ENCODE results near the gene CRLF1.
"Not testable (repeated sequence)": the region's sequence is repeated elsewhere in the genome, so short reads cannot be mapped to it uniquely, and the experiment has no call there.

Gene CRLF1

DNA sequence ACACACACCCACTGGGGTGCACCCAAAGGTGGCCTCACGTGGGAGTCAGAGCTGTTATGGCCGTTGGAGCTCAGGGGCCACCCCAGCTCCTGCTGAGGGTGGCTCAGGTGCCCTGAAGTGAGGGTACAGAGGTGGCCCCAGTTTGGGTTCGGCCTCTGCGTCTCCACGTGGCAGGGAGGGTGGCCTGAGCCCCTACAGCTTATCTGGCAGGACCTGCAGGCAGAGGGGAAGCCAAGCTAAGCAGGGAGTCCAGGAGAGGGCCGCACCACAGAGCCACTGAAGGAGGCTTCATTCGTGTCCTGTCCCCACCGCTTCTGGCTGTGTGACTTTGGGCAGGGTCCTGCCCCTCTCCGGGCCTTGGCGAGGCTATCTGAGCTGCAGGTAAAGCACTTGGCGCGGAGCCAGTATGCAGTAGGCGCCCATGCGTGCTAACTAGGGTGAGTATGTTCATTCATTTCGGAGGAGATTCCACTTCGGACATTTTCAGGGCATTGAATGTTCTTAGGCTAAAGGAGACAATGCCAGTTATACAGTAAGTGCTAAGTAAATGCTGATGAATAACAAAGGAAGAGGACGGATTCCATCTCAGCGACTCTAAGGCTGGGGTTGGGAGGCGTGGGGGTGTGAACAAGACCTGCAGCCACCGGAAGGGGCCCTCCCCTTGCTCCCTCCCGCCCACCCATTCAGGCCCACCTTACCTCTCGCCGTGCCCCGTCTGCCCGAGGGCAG is 13.1 kb downstream of the CRLF1 start:
- in situ Hi-C loops (cut with MboI; ENCODE audit: low sequenced_read_pairs), result no loop called here

DNA sequence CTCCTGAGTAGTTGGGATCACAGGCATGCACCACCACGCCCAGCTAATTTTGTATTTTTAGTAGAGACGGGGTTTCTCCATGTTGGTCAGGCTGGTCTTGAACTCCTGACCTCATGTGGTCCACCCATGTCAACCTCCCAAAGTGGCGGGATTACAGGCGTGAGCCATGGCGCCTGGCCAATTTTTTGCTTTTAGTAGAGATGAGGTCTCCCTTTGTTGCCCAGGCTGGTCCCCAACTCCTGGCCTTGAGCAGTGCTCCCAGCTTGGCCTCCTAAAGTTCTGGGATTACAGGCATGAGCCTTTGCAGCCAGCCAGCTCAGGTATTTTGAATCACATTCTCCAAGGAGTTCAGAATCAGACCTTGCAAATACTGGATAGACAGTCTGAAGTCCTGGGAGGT is 13.9 kb downstream of the CRLF1 start:
- in situ Hi-C loops (cut with MboI; ENCODE audit: low sequenced_read_pairs), result not testable (repeated sequence)

DNA sequence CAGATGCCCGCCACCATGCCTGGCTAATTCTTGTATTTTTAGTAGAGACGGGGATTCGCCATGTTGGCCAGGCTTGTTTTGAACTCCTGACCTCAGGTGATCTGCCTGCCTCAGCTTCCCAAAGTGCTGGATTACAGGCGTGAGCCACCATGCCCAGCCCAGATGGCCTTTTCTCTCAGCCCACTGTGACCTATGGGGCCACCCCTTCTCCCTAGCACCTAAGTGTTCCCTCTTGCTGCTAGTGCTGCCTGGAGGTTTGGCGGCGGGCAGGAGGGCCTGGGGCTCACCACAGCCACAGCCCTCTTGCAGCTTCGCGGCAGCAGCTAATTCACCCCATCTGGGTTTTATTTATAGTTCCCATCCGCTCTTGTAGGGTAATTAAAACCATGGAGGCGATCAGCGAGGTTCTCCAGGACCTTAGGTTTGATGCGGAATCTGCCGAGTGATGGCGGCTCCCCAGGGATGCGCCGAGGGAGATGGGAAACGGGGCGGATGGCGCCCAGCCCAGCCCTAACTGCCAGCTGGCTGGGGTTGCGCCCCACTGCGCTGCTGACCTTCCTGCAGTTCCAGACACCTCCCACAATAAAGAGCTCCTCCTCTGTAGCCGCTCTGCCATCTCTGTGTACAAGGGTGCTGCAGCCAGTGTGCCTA is 14.7 kb downstream of the CRLF1 start:
- in situ Hi-C loops (cut with MboI; ENCODE audit: low sequenced_read_pairs), result no loop called here

DNA sequence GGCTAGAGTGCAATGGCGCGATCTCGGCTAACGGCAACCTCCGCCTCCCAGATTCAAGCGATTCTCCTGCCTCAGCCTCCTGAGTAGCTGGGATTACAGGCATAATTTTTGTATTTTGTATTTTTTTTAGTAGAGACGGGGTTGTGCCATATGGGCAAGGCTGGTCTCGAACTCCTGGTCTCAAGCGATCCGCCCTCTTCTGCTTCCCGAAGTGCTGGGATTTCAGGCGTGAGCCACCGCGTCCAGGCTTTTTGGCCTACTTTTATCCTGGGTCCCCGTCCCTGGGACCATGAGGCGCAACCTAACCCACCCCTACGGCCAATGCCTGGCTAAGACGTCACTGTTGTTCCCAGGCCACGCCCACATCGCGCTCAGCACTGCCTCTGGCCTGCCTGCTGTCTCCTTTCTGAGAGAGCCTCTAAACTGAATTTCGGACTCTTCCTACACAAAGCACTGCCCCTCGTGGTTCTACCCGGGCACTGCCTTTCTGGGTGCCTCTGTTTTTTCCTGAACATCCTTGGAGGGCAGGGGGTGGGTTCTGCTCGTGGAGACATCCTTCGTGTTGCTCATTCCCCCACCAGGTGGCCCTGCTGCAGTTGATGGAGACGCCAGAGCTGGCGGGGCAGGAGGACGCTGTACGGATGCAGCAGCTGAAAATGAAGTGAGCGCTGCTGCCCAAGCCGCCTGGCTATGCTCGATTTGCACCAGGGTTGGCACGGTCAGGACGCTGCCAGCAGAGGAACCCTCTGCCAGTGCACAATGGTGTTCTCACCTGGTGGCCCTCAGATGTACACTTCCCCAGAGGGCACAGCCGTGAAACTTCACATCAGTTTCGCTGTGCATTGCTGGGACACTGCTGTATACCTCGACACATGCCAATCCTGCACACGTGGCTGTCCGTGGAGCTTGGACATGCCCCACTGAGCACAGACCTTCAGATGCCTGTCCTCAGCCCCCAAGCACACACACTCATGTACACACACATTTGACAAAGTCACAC is 16.0 kb downstream of the CRLF1 start:
- in situ Hi-C loops (cut with MboI; ENCODE audit: low sequenced_read_pairs), result no loop called here

DNA sequence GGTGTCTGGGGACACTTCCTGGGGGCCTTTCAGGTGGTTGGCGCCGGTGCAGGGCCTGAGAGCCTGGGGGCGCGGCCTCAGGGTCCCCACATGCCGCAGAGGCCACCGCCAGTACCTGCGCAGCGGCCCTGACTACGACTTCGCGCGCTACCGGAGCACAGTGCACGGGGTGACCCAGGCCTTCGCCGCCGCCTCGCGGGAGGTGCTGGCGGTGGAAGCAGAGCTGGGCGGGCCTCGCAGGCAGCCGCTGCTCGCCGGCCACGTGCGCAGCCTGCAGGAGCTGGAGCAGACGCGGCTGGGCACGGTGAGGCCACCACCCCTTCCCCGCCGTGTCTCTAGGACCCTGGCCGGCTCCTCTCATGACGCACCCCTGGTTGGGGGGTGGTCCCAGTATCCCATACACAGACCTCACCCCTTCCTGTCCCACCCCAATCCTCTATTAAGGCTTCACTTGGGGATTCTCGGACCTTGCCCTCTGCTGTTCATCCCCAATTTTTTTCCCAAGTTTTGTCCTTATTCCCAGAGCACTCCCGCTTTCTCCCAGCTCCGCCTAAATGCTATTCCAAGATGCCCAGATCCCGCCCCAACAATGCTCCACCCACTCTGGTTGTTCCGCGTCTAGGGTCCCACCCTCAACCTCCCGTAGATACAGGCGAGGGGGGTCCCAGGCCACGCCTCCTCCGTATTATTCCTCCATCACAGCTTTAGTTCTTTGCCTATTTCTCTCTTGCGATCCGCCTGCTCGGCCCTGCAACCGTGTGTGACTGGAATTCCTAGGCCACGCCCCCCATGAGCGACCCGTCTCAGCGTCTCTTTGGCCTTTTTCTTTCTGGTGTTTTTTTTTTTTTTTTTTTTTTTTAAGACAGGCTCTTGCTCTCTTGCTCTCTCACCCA is 17.0 kb downstream of the CRLF1 start:
- in situ Hi-C loops (cut with MboI; ENCODE audit: low sequenced_read_pairs), result no loop called here

DNA sequence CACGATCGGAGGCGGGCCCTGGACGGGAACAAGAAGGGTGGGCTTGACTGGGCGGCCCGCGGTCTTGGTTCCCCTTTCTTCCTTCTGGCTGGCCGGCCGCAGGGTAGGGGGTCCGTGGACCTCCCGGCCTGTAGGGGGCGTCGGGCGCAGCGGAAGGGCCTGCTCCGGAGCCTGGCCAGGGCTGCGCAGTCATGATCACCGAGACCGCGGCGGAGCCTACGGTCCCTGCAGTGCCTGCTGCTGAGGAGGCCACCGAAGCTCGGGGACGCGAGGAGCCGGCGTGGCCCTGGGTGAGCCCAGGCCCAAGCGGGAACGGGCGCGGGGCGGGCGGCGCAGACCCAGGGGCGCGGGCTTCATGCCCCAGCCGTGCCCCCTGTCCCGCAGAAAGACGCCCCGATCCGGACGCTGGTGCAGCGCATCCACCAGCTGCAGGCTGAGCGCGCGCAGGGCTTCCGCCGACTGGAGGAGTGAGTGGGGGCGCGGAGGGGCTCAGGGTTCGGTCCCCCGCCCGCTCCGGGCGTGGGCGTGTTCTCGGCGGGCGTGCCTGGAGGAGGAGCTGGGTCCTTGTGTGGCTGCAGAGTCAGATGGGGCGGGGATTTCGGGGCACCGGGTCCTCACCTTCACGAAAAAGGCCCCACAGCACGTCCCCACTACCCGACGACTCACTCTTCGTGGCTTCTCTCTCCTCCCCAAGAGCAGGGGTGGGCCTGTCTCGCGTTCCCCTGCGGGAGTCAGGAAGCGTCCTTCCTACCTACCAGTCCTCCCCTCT is 17.8 kb downstream of the CRLF1 start, which contains the start of gene REX1BD:
REX1BD (plus strand) TSS at position 188 of the 769 bp plus-strand sequence; CDS start at position 192, 4 bp downstream.
- in situ Hi-C loops (cut with MboI; ENCODE audit: low sequenced_read_pairs), result no loop called here

DNA sequence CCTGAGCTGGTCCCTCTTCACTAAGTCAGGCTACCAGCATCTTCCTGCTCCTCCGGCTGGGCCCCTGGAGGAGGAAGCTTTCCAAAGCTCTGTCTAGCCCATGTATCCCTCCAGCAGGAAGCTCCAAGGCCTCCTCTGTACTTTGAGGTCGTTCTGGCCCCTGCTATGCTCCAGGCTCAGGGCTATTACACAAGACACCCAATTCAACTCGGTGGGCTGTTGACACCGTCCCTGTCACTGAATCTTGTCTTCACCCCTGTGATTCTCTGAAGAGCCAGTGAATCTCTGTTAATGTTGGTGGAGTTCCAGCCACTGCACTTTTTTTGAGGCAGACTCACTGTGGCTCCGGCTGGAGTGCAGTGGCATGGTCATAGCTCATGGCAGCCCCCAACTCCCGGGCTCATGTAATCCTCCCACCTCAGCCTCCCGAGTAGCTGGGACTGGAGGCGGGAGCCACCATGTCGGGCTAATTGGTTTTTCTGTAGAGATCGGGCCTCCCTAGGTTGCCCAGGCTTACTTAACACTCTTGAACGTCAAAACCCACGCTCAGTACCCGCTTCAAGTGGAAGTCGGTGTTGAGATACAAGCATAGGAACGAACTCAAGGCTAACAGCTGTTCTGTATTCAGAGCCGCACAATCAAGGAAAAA is 18.5 kb downstream of the CRLF1 start:
- in situ Hi-C loops (cut with MboI; ENCODE audit: low sequenced_read_pairs), result no loop called here

DNA sequence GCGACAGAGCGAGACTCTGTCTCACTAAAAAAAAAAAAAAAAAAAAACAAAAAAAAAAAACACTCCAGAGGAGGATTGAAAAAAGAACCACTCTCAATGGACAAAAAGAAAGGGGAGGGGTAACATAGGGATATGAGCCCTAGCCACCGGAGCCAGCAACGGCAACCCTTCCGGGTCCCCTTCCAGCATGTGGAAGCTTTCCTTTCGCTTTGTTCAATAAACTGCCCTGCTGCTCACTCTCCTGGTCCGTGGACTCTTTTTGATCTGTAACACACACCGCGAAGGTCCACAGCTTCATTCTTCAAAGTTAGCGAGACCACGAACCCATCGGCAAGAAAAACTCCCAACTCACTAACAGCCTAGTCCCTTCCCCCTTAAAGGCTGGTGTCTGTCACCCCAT is 19.0 kb downstream of the CRLF1 start:
- in situ Hi-C loops (cut with MboI; ENCODE audit: low sequenced_read_pairs), result no loop called here

DNA sequence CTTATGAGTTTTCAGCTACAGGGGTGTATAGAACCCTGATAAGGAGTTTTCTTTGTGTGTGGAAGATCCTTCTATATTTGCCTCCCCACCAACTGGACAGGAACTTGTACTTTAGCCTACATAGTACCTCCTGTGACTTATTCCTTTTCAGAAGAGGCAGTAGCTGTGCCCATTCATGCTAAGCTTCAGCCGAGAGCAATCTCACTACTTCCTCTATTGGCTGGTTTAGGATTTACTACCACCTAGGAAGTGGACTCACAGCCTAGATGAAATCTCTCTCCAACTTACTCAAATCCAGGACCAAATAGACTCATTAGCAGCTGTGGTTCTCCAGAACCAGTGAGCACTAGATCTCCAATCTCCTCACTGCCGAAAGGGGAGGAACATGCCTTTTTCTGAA is 20.3 kb downstream of the CRLF1 start:
- in situ Hi-C loops (cut with MboI; ENCODE audit: low sequenced_read_pairs), result no loop called here

DNA sequence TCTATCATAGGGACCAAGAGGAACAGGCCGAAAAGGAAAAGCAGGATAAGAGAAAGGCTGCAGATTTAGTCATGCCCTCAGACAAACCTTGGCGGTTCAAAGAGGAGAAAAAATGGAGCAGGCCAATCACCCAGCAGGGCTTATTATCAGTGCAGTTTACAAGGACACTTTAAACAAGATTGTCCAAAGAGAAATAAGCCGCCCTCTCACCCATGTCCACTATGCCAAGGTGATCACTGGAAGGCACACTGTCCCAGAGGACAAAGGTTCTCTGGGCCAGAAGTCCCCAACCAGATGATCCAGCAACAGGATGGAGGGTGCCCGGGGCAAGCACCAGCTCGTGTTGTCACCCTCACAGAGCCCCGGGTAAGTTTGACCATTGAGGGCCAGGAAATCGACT is 26.3 kb downstream of the CRLF1 start:
- in situ Hi-C loops (cut with MboI; ENCODE audit: low sequenced_read_pairs), result no loop called here

DNA sequence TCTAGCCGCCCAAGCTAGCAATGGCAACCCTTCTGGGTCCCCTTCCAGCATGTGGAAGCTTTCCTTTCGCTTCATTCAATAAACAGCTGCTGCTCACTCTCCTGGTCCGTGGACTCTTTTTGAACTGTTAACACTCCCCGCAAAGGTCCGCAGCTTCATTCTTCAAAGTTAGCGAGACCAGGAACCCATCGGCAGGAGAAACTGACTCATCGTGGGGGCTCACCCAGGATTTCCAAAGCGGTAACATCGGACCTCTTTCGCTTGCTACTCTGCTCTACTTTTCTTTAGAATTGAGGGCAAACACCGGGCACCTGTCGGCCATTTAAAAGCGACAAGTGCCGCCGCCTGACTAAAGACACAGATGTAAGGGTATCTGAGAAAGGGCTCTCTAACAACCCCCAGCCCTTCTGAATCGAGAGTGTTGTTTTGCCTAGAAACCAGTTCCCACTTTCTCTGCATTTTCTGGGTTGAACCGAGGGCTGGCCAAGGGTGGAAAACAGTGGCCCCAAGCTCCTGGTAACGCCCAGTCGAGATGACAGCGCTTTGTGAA is 29.2 kb downstream of the CRLF1 start:
- in situ Hi-C loops (cut with MboI; ENCODE audit: low sequenced_read_pairs), result no loop called here

DNA sequence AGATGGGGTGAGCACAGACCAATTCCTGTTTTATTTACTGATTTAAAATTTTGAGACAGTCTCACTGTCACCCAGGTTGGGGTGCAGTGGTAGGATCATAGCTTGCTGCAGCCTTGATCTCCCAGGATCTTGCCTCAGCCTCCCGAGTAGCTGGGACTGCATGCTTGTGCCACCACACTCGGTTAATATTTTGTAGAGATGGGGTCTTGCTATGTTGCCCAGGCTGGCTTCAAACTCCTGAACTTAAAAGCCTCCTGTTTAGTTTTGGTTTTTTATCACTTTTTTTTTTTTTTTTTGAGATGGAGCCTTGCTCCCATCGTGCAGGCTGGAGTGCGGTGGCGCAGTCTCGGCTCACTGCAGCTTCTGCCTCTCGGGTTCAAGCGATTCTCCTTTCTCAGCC is 30.2 kb downstream of the CRLF1 start:
- in situ Hi-C loops (cut with MboI; ENCODE audit: low sequenced_read_pairs), result no loop called here

DNA sequence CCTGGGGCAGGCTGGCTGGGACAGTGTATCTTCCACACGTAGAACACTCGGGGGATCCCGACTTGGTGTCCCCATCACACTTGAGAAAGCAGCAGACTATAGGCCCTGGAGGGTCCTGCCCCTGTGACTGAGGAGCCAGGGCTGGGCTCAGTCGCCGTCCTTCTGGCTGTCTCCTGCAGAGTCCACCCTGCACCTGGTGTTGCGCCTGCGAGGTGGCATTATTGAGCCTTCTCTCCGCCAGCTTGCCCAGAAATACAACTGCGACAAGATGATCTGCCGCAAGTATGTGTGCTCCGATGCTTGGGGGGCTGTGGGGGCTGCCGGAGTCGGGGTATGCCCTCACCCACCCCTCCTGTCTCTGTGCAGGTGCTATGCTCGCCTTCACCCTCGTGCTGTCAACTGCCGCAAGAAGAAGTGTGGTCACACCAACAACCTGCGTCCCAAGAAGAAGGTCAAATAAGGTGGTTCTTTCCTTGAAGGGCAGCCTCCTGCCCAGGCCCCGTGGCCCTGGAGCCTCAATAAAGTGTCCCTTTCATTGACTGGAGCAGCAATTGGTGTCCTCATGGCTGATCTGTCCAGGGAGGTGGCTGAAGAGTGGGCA is 31.8 kb downstream of the CRLF1 start:
- in situ Hi-C loops (cut with MboI; ENCODE audit: low sequenced_read_pairs), result no loop called here

DNA sequence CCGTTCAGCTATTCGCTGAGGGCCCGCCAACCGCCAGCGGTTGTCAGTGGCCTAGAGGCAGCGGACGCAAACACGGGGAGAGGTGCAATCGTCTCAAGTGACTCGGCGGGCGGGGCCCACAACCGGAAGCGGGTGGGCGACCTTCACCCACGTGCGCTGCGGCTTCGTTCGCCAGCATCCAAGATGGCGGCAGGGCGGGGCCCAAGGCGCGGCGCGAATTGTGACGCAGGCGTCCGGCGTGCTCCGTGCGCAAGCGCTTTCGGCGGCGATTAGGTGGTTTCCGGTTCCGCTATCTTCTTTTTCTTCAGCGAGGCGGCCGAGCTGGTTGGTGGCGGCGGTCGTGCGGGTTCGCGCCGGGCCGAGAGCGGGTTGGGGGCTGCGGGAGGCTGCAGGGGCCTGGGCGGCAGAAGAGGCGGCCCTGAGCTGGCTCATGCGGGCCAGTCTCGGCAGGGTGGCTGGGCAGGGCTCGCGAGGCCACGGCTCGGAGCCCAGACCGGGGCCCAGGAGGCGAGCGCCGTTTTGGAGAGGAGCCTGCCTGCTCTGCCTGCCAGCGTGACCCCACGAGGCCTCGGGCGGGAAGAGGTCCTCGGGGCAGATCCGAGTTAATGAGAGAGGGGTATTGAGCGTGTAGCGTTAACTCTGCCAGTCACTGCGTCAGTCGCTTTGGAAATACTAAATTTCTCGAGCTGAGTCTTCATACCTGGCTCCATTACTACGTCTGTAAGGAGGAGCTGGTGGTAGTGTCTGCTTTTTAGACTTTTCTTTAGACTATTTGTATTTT is 34.8 kb downstream of the CRLF1 start, which contains the start of gene UBA52:
UBA52 (plus strand) TSS at position 294 of the 781 bp plus-strand sequence. CDS start 1,444 bp downstream, outside the sequence.
- in situ Hi-C loops (cut with MboI; ENCODE audit: low sequenced_read_pairs), result no loop called here

DNA sequence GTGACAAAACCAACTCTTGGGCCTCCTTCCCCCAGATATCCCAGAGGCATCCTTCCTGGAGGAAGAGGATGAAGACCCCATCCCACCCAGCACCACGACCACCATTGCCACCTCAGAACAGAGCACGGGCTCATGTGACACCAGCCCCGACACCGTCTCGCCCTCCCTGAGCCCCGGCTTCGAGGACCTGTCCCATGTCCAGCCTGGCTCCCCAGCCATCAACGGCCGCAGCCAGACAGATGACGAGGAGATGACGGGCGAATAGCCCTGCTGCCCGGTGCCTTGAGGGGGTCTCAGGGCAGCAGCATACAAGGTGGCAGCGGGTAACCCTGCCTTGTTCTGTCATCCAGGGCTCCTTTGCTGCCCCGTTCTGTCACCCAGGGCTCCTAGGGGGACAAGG is 38.2 kb downstream of the CRLF1 start:
- in situ Hi-C loops (cut with MboI; ENCODE audit: low sequenced_read_pairs), result no loop called here

DNA sequence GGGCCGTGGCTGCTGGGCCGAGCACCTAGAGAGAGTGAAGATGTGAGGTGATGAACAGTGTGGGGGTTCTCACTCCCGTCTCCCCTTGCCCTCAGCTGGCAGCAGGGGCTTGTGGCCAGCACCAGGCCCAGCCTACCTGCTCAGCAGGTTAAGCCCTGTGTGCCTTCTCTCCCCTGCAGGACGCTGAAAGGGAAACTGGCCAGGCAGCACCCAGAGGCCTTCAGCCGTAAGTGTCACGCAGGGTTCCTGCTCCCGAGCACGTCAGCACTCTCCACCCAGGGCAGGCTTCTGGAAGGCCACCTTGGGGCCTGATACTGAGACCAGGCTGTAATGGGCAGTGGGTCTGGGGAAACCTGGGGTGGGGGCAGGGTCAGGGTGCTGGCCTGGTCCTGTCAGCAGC is 39.6 kb downstream of the CRLF1 start:
- in situ Hi-C loops (cut with MboI; ENCODE audit: low sequenced_read_pairs), result no loop called here

DNA sequence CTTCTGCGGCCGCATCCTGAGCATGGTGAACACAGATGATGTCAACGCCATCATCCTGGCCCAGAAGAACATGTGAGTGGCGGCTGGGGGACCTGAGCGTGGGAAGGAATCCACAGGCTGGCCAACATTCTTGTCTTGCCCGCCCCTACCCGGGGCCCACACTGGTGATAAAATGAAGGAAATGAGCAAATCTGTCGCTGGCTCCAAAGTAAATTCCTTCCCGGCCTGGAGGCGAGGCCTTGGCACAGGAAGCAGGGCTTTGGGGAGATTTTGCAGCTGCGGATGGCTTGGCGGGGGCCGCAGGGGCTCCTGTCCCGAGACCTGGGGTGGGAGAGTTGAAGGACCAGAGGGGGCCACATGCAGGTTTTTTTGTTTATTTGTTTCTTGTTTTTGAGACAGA is 44.5 kb downstream of the CRLF1 start:
- in situ Hi-C loops (cut with MboI; ENCODE audit: low sequenced_read_pairs), result no loop called here

DNA sequence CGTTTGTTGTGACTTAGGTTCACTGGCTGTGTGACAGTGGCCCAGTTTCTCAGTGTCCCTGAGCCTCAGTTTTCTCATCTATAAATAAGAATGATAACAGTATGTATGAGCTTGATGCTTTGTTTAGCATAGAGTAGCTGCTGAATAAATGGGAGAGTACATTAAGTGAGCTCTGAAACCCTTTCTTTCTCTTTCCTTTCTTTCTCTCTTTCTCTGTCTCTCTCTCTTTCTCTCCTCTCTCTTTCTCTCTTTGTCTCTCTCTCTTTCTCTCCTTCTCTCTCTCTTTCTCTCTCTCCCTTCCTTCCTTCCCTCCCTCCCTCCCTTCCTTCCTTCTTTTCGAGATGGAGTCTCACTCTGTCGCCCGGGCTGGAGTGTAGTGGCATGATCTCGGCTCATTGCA is 46.9 kb downstream of the CRLF1 start:
- in situ Hi-C loops (cut with MboI; ENCODE audit: low sequenced_read_pairs), result no loop called here

Data from HL-60/S4 treated with retinoic acid at 250 ng/mL for 4 days and 3 days (cell line).